HG03097 (cell line): Measurements from ENCODE around the gene NCBP2L.

ENCODE experiments used
- ATAC-seq: cut with Tn5 transposase; IDR thresholded peaks from one replicate; pipeline ENCODE4 v1.9.1; 2021; ENCODE audit not compliant: unreplicated experiment, low FRiP score

Gene NCBP2L

DNA sequence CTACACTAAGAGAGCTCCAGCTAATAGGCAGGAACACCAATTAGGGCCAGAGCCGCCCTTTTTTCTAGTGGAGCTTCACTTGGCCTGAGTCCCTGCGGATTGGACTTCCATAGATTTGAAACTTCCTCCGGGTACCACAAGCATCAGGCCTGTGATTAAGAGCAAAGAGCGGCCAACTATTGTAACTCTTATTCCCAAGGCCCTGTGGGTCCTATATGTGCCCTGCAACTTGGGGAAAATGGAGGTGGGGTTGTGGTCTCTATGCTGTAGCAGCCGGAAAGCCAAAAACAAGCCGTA lies at the start of gene NCBP2L:
Gene NCBP2L, plus strand, starts transcription at position 198 of the 297 bp plus-strand sequence. CDS start 16,488 bp downstream, outside the sequence.
- no peak for ATAC-seq

DNA sequence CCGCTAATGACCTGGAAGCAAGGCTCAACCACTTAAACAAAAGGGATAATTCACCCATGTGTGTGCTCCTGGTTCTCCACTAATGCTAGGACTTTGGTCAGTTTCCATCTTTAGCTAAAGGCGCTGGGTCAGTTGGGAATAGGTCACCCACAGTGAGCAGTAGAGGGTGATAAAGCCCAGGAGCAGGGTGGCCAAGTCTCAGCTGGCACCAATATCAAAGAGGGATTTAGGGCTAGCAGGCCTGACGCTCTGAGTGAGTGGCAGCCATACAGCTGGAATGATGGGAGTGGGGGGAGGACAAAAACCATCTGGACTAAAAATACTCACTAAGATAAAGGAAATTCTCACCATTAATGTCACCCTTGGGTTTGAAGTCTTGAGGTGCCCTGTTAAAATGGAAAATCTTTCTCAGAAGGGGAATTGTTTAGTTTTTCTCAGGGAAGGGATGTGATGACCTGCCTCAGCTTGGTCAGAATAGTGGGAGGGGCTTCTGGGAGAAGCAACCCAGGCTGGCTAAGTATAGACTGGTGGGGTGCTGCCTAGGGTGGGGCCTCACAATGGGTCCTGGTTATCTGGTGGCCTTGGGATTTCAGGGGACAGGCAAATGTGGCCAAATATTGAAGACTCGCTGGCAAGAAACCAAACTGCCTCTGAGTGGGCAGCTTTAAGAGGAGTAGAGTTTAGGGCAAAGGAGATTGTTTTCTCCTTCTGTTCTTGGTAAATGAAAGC lies 49.0 kb upstream of the NCBP2L start:
- no peak for ATAC-seq

DNA sequence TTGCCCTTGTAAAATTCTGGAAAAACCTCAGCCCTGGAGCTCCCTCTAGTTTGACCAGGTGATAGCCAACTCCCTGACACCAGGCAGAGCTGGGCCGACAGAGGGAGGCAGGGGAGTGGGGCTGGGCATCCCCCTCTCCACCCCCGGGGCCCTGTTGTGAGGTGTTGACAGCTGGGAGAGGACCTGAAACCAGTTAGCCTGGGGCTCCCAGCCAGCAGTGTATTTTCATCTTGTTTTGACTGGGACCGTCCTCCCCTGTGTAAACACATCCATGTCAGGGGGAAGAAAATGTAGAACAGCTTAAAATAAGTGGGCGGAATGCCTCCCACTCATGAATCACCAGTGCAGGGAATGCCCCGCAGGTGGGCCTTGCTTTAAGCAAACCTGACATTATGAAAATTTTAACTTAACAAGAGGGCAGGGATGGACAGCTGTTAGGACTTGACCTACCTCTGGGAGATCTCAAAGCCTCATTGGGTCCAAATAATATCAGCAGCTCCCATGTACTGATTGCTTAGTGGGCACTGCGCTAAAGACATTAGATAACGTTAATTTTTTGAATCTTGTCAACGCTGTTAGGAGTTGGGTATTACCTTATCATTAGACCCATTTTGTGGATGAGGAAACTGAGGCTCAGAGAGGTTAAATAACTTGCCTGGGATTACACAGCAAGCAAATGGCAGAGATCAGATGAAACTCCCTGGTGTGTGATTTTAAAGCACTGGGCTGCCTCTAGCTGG lies 47.8 kb upstream of the NCBP2L start:
- no peak for ATAC-seq

GRCh38 chrX:107730298-107730655 lies 47.3 kb upstream of the NCBP2L start:
- no peak for ATAC-seq

- no peak for ATAC-seq
Observed at GRCh38 chrX:107730991-107731766, 46.4 kb upstream of the NCBP2L start.

DNA sequence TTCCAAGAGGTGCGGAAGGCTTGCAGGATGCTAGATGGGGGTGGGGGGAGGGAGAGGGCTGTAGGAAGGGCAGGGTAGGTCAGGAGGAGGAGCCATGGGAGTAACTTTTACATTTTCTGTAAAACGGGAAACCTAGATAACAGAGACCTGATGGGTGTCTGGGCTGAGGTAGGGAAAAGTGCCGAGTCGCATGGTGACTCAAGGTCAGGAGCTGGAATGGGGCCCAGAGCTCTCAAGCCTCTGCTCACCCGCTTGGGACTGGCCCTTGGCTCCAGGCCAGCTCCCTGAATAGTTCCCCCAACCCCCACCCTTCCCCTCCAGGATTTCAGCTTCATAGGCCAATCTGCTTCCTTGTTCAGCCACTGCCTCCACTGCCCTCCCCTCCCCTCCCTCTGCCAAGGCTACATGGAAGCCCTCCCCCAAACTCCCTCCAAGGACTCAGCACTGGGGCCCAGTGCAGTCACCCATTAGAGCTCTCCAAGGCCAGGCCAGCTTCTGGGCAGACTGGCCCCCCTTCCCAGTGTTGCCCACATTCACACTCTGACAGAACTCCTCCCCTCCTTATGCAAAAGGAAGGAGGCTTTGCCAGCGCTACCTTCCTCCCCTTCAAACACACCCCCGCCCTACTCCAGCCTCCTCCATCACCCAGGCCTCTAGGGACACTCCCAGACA lies 45.6 kb upstream of the NCBP2L start:
- no peak for ATAC-seq

DNA sequence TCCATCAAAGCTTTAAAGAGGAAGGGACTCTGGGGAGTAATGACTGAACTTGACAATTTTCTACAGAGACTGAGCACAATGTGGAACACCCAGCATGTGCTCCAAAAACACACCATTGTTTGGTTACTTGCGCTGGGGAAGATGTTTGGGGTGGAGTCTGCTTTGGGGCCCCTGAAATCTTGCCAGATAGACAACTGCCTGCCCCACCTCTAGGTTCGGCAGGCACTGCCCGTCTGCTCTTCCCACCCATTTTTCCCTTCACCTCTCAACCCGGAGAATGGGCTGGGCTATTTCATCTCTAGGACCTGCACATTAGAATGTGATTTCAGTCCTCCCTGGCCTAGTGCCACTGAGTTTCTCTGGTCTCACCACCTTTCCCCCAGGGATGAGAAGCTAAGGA lies 43.8 kb upstream of the NCBP2L start:
- no peak for ATAC-seq

DNA sequence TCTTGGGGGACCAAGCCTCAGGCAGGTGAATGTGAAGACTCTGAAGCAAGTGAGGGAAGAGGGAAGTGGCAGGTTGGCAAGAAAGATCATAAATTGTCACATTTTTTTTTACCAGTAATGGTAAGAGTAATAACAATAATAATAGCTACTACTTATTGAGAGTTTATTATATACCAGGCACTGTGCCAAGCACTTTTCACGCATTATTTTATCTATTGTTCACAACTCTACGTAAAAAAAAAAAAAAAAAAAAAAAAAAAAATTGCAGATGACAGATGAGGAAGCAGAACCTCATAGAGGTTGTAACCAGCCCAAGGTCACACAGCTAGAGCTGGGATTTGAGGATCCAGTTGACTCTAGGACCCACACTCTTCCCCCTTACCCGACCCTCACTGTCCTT lies 42.9 kb upstream of the NCBP2L start:
- no peak for ATAC-seq

DNA sequence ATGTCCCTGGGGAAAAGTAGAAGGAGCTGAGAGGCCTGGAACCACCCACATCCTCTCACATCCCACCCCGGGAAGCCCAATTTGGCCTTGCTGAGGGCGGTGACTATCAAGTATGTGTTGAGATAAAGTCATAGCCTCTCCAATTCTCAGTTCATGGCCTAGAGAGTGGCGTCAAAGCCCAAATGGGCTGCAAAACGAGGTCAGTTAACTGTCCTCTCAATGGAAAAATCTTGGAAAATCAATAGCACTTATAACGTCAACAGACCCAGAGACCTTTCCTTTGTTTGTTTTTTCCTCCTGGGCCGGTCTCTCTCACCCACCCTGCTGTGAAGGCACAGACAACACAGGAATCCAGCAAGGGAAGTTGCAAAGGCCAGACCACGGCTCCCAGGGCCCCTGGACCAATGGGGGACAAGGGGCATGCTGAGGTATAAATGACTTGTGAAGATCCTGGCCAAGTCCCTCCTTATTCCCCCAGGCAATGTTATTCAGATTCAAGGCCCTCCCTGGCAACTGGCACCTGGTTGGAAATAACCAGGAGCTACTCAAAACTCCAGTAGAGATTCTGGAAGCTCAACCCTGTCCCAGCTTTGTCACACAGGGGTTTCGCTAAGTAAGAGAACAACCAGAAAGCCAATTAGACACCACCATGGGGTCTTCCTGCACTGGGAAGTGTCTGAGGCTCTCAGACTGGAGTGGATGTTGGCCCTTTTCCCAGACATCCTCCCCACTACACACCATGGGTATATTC lies 40.6 kb upstream of the NCBP2L start:
- no peak for ATAC-seq

DNA sequence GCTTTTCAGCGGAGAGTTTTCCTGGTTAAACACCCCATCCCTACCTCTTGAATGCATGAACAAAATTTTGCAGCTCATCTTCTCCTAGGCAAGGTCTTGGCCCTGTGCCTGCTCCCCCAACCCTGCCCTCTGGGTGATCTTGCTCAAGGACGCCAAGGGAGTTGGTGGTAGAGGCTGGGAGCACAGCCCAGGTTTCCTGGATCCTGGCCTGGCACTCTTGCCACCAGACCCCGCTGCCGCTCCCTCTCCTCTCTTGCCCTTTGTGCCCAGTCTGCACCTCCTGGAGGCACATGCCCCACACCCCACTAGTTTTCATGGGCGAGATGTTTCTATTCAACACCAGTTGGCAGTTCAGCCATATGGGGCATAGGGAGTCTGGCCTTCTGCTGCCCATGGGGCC lies 39.3 kb upstream of the NCBP2L start:
- ATAC-seq = no peak

GRCh38 chrX:107738768-107739167 lies 38.8 kb upstream of the NCBP2L start:
- ATAC-seq = no peak

- no peak for ATAC-seq
Observed at GRCh38 chrX:107739541-107739940, 38.0 kb upstream of the NCBP2L start.

DNA sequence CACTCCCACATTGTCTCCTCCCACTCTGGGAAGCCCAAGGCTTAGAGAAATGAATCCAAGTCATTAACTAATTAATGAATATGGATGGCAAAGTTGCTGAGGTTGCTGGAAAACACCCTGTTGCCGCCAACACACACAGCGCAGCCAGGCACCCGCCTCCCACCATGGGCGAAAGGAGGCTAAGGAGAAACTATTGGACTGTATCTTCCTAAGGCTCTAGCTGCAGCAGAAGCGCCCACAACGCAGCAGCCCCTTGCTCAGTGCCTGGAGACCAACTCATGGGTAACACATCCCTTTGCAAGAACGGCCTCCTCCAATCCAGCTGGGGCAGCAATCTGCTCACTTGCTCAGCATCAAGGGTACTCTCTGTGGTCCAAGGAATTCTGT lies 36.1 kb upstream of the NCBP2L start:
- ATAC-seq = no peak

GRCh38 chrX:107742700-107743191 lies 34.8 kb upstream of the NCBP2L start:
- ATAC-seq = no peak

DNA sequence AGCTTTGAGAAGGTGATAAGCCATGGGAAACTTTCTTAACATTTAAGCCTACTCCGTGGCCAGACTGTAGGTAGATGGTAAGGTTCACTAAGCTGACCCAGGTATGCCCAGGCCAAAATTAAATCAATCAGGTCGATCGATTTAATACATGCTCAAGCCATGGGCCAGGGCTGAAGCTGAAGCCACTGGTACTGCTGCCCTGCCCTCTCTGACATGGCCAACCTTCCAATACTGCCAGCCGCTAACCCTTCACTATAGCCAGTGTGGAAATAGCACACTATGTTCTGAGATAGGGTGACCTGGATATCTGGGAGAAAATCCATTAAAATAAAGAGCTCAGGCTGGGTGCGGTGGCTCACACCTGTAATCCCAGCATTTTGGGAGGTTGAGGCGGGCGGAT lies 33.5 kb upstream of the NCBP2L start:
- no peak for ATAC-seq

- ATAC-seq = no peak
Observed at GRCh38 chrX:107744868-107745267, 32.7 kb upstream of the NCBP2L start.

GRCh38 chrX:107747596-107748161 lies 29.9 kb upstream of the NCBP2L start:
- no peak for ATAC-seq

- ATAC-seq = no peak
Observed at GRCh38 chrX:107748506-107748905, 29.0 kb upstream of the NCBP2L start.

GRCh38 chrX:107750263-107750662 lies 27.3 kb upstream of the NCBP2L start:
- no peak for ATAC-seq

DNA sequence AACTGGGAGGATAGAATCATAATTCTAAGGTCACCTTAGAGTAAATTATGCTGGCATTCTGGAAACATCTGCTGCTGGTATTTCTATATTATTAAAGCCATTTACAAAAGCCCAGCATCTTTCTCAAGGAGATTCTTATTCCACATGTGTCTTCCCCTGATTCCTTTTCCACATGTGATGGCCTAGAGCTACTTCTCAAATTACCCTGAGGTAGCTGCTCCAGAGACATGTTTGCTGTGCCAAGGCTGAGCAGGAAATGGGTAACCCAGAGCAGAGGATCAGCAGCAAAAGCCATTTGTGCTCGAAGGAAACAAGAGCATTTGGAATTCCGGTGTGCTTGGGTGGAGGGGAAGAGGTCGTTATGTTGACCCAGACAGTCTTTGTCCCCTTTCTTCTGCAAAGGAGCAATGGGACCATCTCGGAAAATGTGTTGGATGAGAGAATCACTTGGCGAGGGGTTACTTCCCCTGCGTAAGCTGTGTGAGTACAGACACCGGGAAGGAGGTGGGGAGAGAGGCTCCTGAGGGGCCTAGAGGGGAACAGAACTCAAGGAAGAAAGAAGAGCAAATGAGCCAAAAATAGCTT lies 26.6 kb upstream of the NCBP2L start:
- ATAC-seq = no peak
